ENCODE measurements around the gene PMM1. TPM values are rescaled to one million over a fixed set of nuclear protein-coding genes. Genes with fewer than 3 reads are reported as not detected.

Gene PMM1
- total and polyA plus RNA-seq, 2 of the 13 experiments (the other 11 are each of a cell fraction or from before 2014, with no cell fraction given): 17.8 to 95.6 TPM

GRCh38 chr22:41576877-41577276 is 12.8 kb downstream of the PMM1 start (continued):
- TF ChIP-seq ARHGAP35 (CRISPR knock-in tag; IDR thresholded peaks at IDR 0.05; ENCODE audit: borderline replicate concordance) (no peak), ZNF142 (CRISPR knock-in tag; IDR thresholded peaks at IDR 0.05) (0 out of 2 replicates have a peak, but pooled peaks have one; percentile 35), THAP9 (CRISPR knock-in tag; IDR thresholded peaks at IDR 0.05; ENCODE audit: borderline replicate concordance) (0 out of 2 replicates have a peak, but pooled peaks have one; percentile 31), HMGXB3 (CRISPR knock-in tag; IDR thresholded peaks at IDR 0.05; ENCODE audit: borderline replicate concordance) (no peak), KLF16 (CRISPR knock-in tag; IDR thresholded peaks at IDR 0.05) (0 out of 4 replicates have a peak, but pooled peaks of 1 of the 2 experiments have one; percentile 35)
- TF ChIP-seq, protein P1, sequence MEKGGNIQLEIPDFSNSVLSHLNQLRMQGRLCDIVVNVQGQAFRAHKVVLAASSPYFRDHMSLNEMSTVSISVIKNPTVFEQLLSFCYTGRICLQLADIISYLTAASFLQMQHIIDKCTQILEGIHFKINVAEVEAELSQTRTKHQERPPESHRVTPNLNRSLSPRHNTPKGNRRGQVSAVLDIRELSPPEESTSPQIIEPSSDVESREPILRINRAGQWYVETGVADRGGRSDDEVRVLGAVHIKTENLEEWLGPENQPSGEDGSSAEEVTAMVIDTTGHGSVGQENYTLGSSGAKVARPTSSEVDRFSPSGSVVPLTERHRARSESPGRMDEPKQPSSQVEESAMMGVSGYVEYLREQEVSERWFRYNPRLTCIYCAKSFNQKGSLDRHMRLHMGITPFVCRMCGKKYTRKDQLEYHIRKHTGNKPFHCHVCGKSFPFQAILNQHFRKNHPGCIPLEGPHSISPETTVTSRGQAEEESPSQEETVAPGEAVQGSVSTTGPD (CRISPR knock-in tag; IDR thresholded peaks at IDR 0.05): no peak
- TF ChIP-seq, protein P2, sequence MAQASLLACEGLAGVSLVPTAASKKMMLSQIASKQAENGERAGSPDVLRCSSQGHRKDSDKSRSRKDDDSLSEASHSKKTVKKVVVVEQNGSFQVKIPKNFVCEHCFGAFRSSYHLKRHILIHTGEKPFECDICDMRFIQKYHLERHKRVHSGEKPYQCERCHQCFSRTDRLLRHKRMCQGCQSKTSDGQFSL (CRISPR knock-in tag; IDR thresholded peaks at IDR 0.05): no peak

Measured in HepG2 (cell line).